HPDE6-E6E7 (cell line): ENCODE results near the gene SCD.

Experiments used
- DNase-seq: peaks from one replicate; pipeline ENCODE4 v3.0.0; 2011; ENCODE audit warnings: missing footprints; ENCODE audit errors: extremely low spot score

Gene SCD

DNA sequence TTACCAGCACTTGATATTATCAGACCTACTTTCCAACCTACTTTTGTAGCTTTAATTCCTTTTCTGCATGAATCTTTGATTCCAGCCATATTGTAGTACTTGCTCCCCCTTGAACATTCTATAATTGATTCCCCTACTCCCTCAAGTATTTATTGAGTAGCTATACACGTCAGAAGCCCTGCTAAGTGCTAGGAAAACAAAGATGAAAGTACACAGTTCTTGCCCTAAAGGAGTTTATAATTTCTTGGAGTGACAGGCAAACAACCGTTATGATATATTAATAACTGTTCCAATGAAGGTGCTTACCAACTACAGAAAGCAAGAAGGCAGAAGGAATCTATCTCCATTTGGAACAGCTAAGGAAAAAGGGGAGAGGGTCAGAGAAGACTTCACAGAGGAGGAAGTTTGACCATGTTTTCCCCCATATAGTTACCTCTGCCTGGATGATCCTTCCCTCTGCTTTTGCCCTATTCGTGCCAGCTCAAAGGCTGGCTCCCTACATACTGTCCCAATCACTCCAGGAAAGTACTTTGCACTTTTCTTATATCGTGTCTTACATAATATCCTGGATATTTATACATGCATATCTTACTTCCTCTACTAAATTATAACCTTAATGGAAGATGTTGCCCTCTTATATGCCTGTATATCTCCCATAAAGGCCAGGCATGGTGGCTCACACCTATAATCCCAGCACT lies 54.7 kb downstream of the SCD start:
- DNase-seq = no peak

- no peak for DNase-seq
Measured at GRCh38 chr10:100403734-100404133, 56.7 kb downstream of the SCD start.

DNA sequence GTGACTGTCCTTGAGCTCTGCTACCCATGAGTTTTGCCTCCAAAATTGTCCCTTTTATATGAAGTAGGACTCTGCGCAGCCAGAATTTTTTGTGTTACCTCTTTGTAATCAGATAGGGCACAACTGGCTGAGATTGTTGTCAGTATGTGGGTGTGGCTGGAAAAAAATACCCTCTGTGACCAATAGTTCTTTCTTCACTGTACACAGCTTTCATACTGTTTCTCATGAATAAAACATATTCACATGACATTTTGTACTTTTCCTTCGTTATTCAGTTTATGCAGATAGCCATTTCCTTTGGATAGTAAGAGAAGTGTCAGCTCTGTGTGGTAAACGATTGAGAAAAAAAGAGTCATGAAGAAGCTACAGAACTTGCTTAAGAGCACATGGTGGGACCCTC lies 66.1 kb downstream of the SCD start:
- DNase-seq = no peak
